T-helper 17 cell (primary cell): ENCODE measurements around the gene BBX. TPM values are rescaled to one million over a fixed set of nuclear protein-coding genes. Genes with fewer than 3 reads are reported as not detected.

Source experiments
- ATAC-seq: fragments of 150-1000 bp; cut with Tn5 transposase; 2 replicates; pipeline ENCODE4 v1.10.0; 2021; ENCODE audit warnings: mild to moderate bottlenecking, moderate library complexity
- DNase-seq, 3 donors: peaks; one replicate each; pipeline versions ENCODE4 v3.0.0 to v3.0.0-alpha.2; 2020 to 2021
- H3K9me3 ChIP-seq: one replicate; pipeline ENCODE4 v1.7.0; 2013; ENCODE audit warnings: low read length, mild to moderate bottlenecking; ENCODE audit not compliant: control insufficient read depth, poor library complexity, severe bottlenecking
- H3K27ac Mint-ChIP-seq: one replicate; pipeline ENCODE4 v1.8.0; 2022; ENCODE audit warnings: mild to moderate bottlenecking, moderate library complexity, mixed read lengths
- H3K27me3 Mint-ChIP-seq: one replicate; pipeline ENCODE4 v1.8.0; 2022; ENCODE audit warnings: mixed read lengths
- H3K36me3 Mint-ChIP-seq: one replicate; pipeline ENCODE4 v1.8.0; 2022; ENCODE audit warnings: low read depth, mixed read lengths
- H3K4me1 Mint-ChIP-seq: one replicate; pipeline ENCODE4 v1.8.0; 2022; ENCODE audit warnings: mild to moderate bottlenecking, mixed read lengths
- H3K4me3 Mint-ChIP-seq: one replicate; pipeline ENCODE4 v1.8.0; 2022; ENCODE audit warnings: mild to moderate bottlenecking, moderate library complexity, mixed read lengths
- total RNA-seq, 4 donors: library from RNA in 2 of 4; stranded (reverse) in 2 of 4; gene quantifications; one replicate each; pipeline ENCODE4 v1.2.3 and lab custom pipeline; 2022 to 2026

The BBX gene
- total RNA-seq, 2 donors from 2014 or later = 76.3 to 86.5 TPM

- H3K27me3 Mint-ChIP-seq = peaks cover 12% of the 10 kb centered on the region
- H3K9me3 ChIP-seq = no peaks in the 10 kb centered on the region
- no peak overlapping the region for H3K4me3 Mint-ChIP-seq
- ATAC-seq (no peak), DNase-seq (no peak)
- peaks cover 17% of the 10 kb centered on the region for H3K4me1 Mint-ChIP-seq
- H3K27ac Mint-ChIP-seq = no peak overlapping the region
- H3K36me3 Mint-ChIP-seq = peaks cover 11% of the 10 kb centered on the region
Measured at GRCh38 chr3:107521469-107522059, 1.2 kb upstream of the BBX start.

GRCh38 chr3:107523289-107523538 is 452 bp downstream of the BBX start:
- H3K4me1 Mint-ChIP-seq = peaks cover 21% of the 10 kb centered on the region
- no peaks in the 10 kb centered on the region for H3K9me3 ChIP-seq
- DNase-seq = peak in 1 of 3 donors; percentile 42
- H3K27me3 Mint-ChIP-seq = no peaks in the 10 kb centered on the region
- peak; percentile 52 for ATAC-seq
- peak overlapping the region; percentile 96 for H3K27ac Mint-ChIP-seq
- H3K36me3 Mint-ChIP-seq = peaks cover 7% of the 10 kb centered on the region
- peak overlapping the region; percentile 99 for H3K4me3 Mint-ChIP-seq

- H3K27me3 Mint-ChIP-seq = no peaks in the 10 kb centered on the region
- ATAC-seq = peak; percentile 27
- H3K4me1 Mint-ChIP-seq = peaks cover 21% of the 10 kb centered on the region
Measured at GRCh38 chr3:107523539-107524325, 970 bp downstream of the BBX start.

GRCh38 chr3:107524326-107524840 is 1.6 kb downstream of the BBX start:
- Mint-ChIP-seq H3K36me3 (peaks cover 8% of the 10 kb centered on the region), H3K27me3 (no peaks in the 10 kb centered on the region), H3K27ac (peak overlapping the region; percentile 96), H3K4me3 (peak overlapping the region; percentile 99), H3K4me1 (peaks cover 23% of the 10 kb centered on the region)
- ATAC-seq = no peak
- H3K9me3 ChIP-seq = no peaks in the 10 kb centered on the region
- DNase-seq = no peak

More at GRCh38 chr3:107523539-107524325, 970 bp downstream of the BBX start:
- Mint-ChIP-seq H3K36me3 (peaks cover 7% of the 10 kb centered on the region), H3K4me3 (peak overlapping the region; percentile 99), H3K27ac (peak overlapping the region; percentile 96)
- no peaks in the 10 kb centered on the region for H3K9me3 ChIP-seq
- DNase-seq = peak in 1 of 3 donors; percentile 27

- Mint-ChIP-seq H3K27me3 (no peaks in the 10 kb centered on the region), H3K36me3 (peaks cover 10% of the 10 kb centered on the region), H3K27ac (peak overlapping the region; percentile 96), H3K4me3 (peak overlapping the region; percentile 99), H3K4me1 (peaks cover 24% of the 10 kb centered on the region)
- no peaks in the 10 kb centered on the region for H3K9me3 ChIP-seq
- DNase-seq (peak; percentile 44 to 60 (median 58)), ATAC-seq (peak; percentile 10)
Measured at GRCh38 chr3:107524841-107525643, 2.3 kb downstream of the BBX start.

GRCh38 chr3:107525644-107526305 is 3.0 kb downstream of the BBX start:
- peak overlapping the region; percentile 97 for H3K4me3 Mint-ChIP-seq
- H3K27ac Mint-ChIP-seq = peak overlapping the region; percentile 96
- no peaks in the 10 kb centered on the region for H3K9me3 ChIP-seq
- H3K27me3 Mint-ChIP-seq = no peaks in the 10 kb centered on the region
- DNase-seq (peak; percentile 4 to 16 (median 11)), ATAC-seq (no peak)
- peaks cover 10% of the 10 kb centered on the region for H3K36me3 Mint-ChIP-seq
- peaks cover 24% of the 10 kb centered on the region for H3K4me1 Mint-ChIP-seq

GRCh38 chr3:107531917-107532469 is 9.2 kb downstream of the BBX start:
- Mint-ChIP-seq H3K36me3 (peaks cover 5% of the 10 kb centered on the region), H3K27ac (no peak overlapping the region), H3K4me3 (no peak overlapping the region), H3K27me3 (no peaks in the 10 kb centered on the region), H3K4me1 (peaks cover 8% of the 10 kb centered on the region)
- DNase-seq (no peak), ATAC-seq (no peak)
- no peaks in the 10 kb centered on the region for H3K9me3 ChIP-seq

GRCh38 chr3:107540857-107541256 is 18.1 kb downstream of the BBX start:
- Mint-ChIP-seq H3K4me1 (peaks cover 20% of the 10 kb centered on the region), H3K27me3 (no peaks in the 10 kb centered on the region), H3K36me3 (no peaks in the 10 kb centered on the region), H3K27ac (no peak overlapping the region), H3K4me3 (no peak overlapping the region)
- ATAC-seq (no peak), DNase-seq (no peak)
- no peaks in the 10 kb centered on the region for H3K9me3 ChIP-seq

GRCh38 chr3:107542665-107543064 is 19.9 kb downstream of the BBX start:
- H3K4me3 Mint-ChIP-seq = no peak overlapping the region
- peaks cover 21% of the 10 kb centered on the region for H3K4me1 Mint-ChIP-seq
- no peaks in the 10 kb centered on the region for H3K27me3 Mint-ChIP-seq
- H3K36me3 Mint-ChIP-seq = no peaks in the 10 kb centered on the region
- ATAC-seq = no peak
- H3K27ac Mint-ChIP-seq = no peak overlapping the region
- no peak for DNase-seq
- no peaks in the 10 kb centered on the region for H3K9me3 ChIP-seq

- H3K4me3 Mint-ChIP-seq = no peak overlapping the region
- H3K9me3 ChIP-seq = no peaks in the 10 kb centered on the region
- peaks cover 20% of the 10 kb centered on the region for H3K4me1 Mint-ChIP-seq
- H3K27me3 Mint-ChIP-seq = no peaks in the 10 kb centered on the region
- H3K36me3 Mint-ChIP-seq = no peaks in the 10 kb centered on the region
- no peak overlapping the region for H3K27ac Mint-ChIP-seq
- DNase-seq (no peak), ATAC-seq (no peak)
Measured at GRCh38 chr3:107543666-107544065, 20.9 kb downstream of the BBX start.

GRCh38 chr3:107545680-107546120 is 22.9 kb downstream of the BBX start:
- Mint-ChIP-seq H3K36me3 (no peaks in the 10 kb centered on the region), H3K4me1 (peaks cover 27% of the 10 kb centered on the region), H3K27me3 (no peaks in the 10 kb centered on the region), H3K4me3 (no peak overlapping the region), H3K27ac (no peak overlapping the region)
- no peaks in the 10 kb centered on the region for H3K9me3 ChIP-seq
- no peak for ATAC-seq
- no peak for DNase-seq

GRCh38 chr3:107548601-107549000 is 25.8 kb downstream of the BBX start:
- no peaks in the 10 kb centered on the region for H3K36me3 Mint-ChIP-seq
- H3K27me3 Mint-ChIP-seq = no peaks in the 10 kb centered on the region
- no peak for DNase-seq
- no peaks in the 10 kb centered on the region for H3K9me3 ChIP-seq
- no peak overlapping the region for H3K4me3 Mint-ChIP-seq
- H3K27ac Mint-ChIP-seq = no peak overlapping the region
- no peak for ATAC-seq
- H3K4me1 Mint-ChIP-seq = peaks cover 29% of the 10 kb centered on the region
